GM21447 (cell line): ENCODE measurements around the gene ANO2.

Source experiments
- ATAC-seq: cut with Tn5 transposase; IDR thresholded peaks from one replicate; pipeline ENCODE4 v1.9.1; 2021; ENCODE audit not compliant: unreplicated experiment

ANO2 gene

GRCh38 chr12:5921027-5921909 is 23.8 kb downstream of the ANO2 start:
- ATAC-seq: no peak

- ATAC-seq: no peak
Observed at GRCh38 chr12:5916785-5917290, 28.2 kb downstream of the ANO2 start.

GRCh38 chr12:5915511-5915910 is 29.5 kb downstream of the ANO2 start:
- no peak for ATAC-seq

GRCh38 chr12:5914387-5915149 is 30.5 kb downstream of the ANO2 start:
- ATAC-seq: no peak

GRCh38 chr12:5913387-5913786 is 31.7 kb downstream of the ANO2 start:
- ATAC-seq: no peak

DNA sequence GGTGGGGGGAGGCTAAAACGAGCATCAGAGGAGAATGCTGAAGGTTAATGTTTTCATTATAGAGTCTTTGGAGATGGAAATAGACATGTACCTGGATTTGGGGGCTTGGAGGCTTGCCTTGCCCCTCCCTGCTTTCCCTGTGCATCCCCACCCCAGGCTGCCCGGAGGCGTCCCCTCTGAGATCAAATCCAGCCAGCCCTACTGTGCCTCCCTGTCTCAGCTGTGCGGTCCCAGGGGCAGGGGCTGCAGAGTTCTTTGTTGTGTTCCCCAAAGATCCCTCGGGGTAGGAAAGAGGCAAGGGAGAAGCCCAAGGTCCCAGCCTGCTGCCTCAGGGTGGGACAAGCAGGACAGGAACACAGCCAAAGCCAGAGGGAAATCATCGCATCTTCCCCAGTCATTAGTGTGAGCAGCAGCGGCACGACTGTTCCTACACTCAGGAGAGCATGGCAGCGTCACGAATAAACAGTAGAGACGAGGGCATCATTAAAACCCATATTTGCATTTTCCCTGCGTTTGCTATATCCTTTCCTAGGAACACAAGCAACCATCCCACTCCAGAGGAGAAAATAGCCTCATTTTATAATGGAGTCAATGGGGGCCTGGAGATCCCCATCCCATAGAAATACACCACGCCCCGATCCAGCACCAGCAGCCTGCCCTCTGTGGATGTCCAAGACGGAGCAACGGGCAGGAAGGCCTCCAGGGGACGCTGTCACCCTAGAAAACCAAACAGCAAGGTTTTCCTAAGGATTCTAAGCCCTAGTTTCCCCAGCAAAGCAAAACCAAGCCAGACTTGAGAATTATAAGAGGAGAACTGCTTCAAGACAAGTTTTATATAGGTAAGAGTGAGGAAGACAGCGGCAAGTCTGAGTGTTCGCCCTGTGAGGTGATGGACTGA is 32.4 kb downstream of the ANO2 start:
- ATAC-seq: no peak

DNA sequence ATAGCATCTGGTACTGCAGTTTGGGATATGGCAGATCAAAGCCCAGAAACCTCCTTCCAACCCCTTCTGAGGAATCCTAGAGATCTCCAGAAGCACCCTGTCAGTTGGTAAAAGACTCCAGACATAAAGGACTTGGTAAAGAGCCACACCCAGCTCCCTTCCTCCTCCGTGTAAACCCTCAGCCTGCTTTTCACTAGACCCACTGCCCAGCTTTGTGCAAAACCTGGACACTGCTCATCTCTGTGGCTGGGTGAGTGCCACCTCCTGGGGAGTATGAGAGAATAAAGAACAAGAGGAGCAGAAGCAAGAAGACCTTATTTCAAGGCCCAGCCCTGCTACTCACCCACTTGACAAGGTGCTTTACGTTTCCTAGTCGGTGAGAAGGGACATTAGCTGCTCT is 33.0 kb downstream of the ANO2 start:
- ATAC-seq: no peak

DNA sequence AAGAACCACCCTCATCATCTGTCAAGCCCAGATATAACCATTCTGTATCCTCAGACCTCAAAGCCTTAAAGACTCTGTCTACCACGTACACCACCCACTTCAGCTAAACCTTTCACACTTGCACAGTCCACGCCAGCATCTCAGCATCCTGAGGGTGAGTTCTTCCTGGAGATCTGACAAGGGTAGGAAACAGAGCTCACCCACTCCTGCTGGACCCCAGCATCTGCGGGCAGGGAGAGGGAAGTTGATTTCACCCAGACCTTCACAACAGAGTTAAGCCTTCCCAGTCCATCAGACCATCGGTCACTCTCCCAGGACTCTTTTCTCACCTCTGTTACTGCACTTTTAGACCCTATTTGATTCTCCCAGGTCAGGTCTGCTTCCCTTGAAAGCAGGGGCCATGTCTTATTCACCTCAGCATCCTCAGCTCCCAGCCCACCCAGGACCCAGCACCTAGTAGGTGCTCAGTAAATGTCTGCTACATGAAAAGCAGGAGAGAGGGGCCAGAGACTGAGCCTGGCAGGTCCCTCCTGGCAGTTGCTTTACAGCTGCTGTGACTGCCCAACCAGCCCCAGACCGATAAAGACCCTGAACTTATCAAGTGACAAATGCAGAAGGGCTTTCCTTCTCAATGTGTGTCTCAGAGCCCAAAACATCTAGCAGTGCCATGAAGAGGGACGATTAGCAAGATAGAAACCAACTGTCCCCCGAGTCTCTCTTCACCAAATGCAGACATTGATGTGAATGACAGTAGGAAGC is 34.1 kb downstream of the ANO2 start:
- ATAC-seq: no peak

GRCh38 chr12:5909560-5909959 is 35.5 kb downstream of the ANO2 start:
- ATAC-seq: no peak

GRCh38 chr12:5908251-5908650 is 36.8 kb downstream of the ANO2 start:
- ATAC-seq: no peak

GRCh38 chr12:5907807-5908206 is 37.3 kb downstream of the ANO2 start:
- ATAC-seq: no peak

DNA sequence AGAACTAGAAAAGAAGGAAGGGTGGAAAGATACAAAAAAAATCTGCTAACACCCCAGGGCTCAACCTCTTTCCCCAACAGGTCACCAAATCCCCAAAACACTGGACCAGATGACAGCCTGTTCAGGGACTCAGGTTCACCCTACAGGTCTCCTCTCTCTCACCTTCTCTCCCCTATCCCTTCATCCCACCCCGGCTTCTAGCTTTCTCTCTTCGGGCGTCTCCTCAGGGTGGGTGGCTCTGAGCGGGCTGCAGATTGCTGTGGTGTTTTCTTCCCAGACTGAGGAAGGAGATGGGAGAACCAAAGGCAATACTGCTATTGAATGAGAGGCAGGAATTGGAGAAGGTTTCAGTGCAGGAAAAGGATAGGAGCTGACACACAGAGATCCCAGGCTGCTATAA is 39.3 kb downstream of the ANO2 start:
- ATAC-seq: no peak

DNA sequence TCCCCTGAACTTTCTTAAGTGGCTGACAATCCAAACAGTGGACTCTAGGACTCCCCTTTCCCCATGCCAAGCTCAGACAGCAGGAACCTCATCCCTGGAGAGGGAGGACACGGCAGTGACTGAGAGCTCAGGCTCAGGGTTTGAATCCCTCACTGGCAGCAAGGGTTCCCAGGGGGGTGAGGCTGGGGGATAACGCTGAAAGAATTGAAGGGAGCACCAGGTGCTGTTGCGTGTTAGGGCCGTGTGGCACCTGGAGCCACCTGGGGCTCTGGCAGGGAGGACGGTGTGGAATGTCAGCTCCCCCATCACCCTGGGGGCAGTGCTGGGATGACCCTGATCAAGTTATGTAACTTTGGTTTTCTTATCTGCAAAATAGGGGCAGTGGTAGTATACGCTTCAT is 40.1 kb downstream of the ANO2 start:
- no peak for ATAC-seq

DNA sequence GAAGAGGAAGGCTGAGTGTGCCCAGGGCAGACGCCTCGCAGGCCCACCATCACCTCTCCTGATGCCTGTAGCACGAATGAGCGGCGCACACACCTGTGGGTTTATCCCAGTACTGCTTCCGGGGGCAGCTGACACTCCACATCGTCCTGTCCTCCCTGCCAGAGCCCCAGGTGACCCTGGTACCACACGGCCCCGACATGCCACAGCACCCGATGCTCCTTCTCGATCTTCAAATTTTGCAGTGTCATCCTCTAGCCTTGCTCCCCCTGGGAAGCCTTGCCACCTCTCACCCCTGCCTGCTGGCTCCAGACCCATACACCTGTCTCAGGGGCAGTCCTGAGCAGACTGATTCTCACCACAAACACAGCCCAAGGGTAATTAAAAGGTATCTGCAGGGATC is 40.6 kb downstream of the ANO2 start:
- ATAC-seq: no peak

DNA sequence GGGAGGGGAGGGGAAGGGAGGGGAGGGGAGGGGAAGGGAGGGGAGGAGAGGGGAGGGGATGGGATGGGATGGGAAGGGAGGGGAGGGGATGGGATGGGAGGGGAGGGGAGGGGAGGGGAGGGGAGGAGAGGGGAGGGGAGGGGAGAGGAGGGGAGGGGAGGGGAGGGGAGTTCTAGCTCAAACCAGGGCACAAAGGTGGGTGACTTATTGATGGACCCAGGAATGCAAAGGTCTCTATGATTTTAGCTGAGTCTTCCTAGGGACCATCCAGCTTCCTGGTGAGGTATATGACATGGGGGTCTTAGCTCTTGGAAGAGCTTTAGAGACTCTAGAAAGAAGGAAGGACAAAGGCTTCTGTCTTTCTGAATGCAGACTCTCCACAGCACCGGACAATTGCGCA is 42.3 kb downstream of the ANO2 start:
- ATAC-seq: no peak

- no peak for ATAC-seq
Observed at GRCh38 chr12:5901416-5901815, 43.6 kb downstream of the ANO2 start.

- no peak for ATAC-seq
Observed at GRCh38 chr12:5900533-5901205, 44.4 kb downstream of the ANO2 start.

DNA sequence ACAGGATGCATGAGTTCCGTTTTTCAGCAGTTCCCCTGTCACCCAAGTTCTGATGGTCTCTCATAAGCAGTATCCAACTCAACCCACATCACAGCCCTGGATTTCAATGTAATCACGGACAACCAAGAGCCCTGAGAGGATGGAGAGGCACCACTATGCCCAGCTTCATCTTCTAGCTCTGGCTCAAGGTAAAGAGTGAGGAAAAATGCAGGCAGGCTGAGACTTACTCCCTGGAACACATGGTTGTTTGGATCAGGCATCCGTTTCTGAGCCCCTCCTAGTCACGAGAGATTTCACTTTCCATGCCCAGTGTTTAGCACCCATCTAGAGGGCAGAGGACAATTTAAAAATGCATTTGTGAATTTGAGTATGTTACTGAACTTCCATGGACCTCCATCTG is 45.0 kb downstream of the ANO2 start:
- ATAC-seq: no peak

DNA sequence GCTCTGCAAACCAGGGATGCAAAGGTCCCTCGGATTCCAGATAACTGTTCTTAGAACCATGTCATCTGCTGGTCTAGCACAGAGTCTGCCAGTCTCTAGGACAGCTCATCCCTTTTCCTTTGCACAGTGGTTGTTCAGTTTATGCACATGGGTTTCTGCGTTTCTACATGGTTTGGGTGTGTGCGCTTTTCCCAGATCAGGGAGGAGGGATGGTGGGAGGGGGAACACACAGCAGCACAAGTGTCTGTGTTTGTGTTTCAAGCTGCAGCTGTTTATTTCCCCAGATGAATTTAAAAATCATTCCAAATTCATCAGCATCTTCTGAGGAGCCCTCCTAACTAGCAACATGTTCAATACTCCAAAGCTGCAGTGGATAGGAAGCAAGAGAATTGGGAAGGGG is 45.4 kb downstream of the ANO2 start:
- ATAC-seq: no peak

- no peak for ATAC-seq
Observed at GRCh38 chr12:5898874-5899273, 46.2 kb downstream of the ANO2 start.
